Measurements from ENCODE around the gene BOD1L1.
A peak's percentile ranks its signal among the peaks of the same experiment; 100 is the strongest.

Gene BOD1L1

DNA sequence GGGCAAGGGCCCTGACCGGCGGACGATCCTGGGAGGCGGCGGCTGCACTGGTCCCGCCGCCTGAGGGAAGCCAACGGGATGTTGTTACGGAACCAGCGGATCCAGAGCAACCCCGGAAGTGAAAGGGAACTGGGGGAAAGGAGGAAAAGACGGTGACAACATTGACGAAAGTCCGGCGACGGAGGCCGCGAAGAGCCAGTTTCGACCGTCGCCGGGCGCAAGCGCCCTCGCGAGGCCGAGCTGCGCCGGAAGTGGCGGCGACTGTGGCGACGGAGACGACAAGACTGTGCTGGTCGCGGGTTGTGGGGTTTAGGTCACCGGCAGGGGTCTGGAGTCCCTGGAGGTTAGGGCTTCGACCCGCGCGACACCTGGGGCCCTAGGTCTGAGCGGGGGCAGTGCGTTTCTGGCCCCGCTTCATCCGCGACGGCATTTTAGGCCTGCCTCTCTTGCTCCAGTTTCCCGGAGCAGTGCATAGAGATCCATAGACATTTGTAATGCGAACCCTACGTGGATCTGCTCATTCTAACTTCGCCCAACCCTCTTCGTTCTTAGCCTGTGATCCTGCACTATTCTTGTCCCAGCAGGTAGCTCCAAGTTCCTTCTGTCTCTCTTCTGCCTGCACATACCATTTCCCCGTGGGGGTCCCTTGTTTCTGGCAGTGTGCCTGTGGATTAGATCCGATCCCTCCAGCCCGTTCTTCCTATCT, at the start of gene BOD1L1:
Gene BOD1L1, minus strand, starts transcription at position 120 of the 706 bp plus-strand sequence. CDS start 138 bp downstream, outside the sequence.
- DNase-seq (ENCODE audit: low read depth in 1 of 2, low spot score in 1 of 2) = peak; percentile 60 to 66

DNA sequence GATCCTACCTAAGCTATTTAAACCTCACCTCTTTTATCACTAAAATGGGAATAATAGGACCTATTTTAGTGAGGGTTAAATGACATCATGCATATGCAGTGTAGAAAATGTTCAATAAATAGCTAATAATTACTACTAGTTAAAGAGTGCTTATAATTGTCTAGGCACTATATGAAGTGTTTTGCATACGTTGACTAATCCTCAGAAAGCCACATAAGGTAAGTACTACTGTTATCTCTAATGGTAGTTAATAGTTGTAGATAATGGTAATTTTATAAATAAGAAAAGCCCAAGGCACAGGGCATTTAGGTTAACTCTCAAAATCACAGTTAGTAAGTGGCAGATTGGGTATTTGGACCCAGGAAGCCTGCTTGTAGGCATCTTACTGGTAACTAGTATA, 47.4 kb upstream of the BOD1L1 start:
- DNase-seq (ENCODE audit: low read depth in 1 of 2, low spot score in 1 of 2) = no peak

DNA sequence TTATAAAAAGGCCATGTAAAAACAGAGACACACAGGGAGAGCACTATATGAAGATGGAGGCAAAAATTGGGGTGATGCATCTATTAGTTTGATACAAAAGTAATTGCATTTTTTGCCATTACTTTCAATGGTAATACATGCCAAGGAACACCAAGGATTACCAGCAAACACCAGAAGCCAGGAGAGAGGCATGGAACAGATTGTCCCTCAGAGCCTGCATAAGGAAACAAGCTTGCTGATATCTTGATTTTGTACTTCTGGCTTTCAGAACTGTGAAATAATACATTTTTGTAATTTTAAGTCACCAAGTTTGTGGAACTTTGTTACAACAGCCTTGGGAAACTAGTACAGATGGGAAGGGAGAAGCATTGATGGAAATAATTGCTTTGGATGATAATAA, 45.6 kb upstream of the BOD1L1 start:
- no peak for DNase-seq (ENCODE audit: low read depth in 1 of 2, low spot score in 1 of 2)

DNA sequence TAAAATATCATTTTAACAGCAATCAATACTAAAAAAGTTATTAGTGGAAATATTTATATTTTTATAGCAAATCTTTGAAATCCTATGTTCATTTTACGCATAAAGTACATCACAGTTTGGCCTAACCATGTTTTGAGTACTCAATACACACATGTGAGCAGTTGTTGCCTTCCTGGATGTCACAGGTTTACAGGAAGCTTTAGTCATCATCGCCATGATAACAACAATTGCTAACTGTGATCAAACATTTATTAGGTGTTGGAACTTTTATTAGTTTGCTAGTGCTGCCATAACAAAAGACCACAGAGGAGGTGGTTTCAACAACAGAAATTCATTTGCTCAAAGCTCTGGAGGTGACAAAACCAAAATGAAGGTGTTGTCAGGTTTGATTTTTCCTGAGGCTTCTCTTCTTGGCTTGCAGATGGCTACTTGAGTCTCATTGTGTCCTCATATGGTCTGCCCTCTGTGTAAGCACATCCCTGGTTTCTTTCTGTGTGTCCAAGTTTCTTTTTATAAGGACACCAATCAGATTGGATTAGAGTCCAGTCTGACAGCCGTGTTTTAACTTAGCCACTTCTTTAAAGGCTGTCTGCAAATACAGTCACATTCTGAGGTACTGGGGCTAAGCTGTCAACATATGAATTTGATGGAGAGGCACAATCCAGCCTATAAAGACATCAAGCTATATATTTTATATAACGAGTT, 43.1 kb upstream of the BOD1L1 start:
- no peak for DNase-seq (ENCODE audit: low read depth in 1 of 2, low spot score in 1 of 2)

DNA sequence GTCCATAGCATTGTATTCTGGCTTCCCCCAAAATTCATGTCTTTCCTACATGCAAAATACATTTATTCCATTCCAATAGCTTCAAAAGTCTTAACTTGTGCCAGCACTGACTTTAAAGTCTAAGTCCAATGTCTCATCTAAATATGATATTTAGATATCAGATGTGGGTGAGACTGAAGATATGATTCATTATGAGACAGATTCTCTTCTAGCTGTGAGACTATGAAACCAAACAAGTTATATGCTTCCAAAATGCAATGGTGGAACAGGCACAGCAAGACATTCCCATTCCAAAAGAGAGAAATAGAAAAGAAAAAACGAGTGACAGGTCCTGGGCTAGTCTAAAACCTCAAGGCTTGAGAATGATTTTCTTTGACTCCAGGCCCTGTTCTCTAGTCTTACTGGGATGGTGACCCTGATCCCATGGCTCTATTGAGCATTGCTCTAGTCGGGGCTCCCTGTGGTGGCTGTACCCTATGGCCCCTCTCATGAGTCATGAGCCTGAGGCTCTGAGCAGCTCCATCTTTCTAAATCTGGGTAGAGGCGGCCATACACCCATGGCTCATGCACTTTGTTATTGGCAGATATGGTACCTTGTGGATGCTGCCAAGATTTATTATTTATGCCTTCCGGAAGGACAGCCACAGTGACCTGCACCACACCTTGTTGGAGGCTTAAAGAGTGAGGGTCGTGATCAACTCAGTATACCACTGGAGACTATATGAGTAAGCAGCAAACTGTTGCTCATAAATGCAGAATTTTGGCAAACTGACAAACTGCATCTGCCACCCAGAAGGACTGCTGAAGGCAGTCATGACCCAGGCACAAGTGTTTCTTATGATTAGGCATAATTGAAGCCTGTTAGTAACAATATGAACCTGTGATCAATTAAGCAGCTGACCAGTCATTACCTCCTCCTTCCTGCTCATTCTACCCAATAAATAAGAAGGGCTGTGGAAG, 38.5 kb upstream of the BOD1L1 start:
- no peak for DNase-seq (ENCODE audit: low read depth in 1 of 2, low spot score in 1 of 2)

DNA sequence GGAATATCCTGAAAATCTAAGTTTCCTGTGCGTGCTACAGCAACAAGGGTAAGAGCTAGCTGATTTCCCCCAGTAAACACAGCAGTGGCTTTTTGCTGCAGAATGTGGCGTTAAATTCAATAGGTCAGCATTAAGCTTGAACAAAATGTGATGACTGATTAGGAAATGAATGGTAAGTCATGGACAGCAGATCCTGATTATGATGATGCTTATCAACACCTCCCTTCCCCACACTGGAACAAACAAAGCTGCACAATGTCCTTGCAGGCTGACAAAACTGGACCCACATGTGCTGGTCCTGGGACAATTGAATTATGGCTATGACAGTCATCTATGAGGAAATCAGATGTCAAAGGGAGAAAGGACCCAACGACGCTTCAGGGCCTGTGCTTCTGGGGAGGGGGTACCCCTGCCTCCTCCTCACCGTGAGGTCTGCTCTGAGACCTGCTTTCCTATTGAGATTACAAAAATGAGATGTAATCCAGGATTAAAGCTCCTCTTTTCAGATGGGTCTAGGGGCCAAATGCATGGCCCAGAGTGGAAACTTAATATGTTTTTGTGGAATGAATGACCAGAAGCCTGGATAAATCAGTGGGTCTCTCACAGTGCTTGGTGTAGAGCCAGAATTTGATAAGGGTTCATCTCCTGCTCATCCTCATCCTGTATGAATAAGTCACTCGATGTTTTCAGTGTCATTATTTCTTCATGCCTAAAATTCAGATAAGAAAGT, 32.0 kb upstream of the BOD1L1 start:
- DNase-seq (ENCODE audit: low read depth in 1 of 2, low spot score in 1 of 2) = no peak

DNA sequence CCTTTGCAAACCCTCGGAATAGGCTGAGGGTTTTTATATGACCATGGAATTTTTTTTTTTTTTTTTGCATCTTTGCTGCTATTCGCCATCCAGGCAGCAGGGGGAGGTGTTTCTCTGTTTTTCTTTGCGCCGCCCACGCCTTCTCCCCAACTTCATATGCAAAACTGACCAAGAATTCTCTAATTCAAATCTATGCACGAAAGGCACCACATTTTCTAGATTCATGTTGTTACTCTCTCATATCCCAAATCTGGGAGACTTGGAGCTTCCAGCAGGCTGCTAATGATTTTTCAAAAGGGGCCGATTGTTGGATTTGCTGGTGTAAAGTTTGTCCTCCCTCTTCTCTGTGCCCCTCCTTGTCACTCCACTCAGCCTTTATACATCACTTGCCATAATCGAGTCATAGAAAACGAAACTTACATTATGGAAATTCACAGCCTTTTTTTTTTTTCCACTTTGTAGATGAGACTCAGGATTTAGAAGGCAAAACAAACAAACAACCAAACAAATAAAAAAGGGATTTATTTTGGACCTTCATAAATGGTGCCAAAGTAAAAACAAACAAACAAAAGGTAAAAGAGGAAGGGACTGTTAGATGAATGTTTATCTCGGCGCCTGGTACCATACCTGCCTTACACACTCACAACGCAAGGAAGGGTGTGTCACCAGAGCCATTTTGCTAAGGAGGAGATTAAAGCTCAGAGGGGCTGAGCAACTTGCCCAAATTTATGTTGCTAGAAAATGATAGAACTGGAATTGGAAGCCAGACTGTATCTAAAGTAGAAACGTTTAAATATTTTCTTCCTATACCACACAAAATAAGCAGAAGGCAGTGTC, 29.3 kb upstream of the BOD1L1 start:
- DNase-seq (ENCODE audit: low read depth in 1 of 2, low spot score in 1 of 2) = peak; percentile 10 to 59

DNA sequence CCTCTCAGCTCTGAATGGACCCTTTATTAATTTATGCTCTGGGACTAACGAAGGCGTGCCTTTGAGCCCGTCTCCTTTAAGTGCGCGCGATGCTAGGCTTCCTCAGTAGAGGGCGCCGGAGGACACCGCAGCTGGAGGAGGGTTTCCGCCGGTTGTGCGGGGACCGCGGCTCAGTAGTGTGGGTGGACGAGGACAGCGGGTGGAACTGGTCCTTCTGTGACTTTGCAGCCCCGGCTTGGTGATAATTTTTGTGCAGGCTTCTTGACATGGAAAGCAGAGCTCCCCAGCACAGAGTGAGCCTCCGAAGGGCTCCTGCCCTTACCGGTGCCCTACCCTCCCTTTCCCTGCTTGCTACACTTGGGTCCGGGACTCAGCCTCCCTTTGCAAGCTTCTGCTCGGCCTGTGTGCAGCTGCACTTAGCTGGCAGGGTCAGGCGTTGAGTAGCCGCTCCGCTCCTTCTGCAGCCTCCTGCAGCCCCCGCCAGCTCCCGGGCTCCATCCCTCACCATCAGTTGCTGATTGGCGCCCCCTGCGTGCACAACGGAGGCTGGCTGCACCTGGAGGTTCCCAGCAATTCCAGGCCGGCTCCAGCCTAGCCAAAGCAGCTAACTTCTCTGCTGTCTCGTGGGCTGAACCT, 26.8 kb upstream of the BOD1L1 start:
- peak; percentile 46 to 66 for DNase-seq (ENCODE audit: low read depth in 1 of 2, low spot score in 1 of 2)

DNA sequence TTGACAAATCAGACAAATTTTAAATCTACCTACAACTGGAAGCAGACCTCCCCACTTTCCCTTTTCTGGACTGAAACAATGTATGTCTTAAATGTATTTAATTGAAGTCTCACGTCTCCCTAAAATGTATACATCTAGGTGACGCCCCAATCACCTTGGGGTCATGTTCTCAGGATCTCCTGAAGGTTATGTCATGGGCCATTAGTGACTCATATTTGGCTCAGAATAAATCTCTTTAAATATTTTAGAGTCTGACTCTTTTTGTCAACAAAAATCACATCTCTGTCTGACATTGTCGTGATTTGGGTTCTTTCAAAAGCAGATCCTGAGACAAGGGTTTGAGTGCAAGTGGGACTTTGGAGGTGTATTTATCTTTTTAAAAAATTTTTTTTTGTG, 26.2 kb upstream of the BOD1L1 start:
- no peak for DNase-seq (ENCODE audit: low read depth in 1 of 2, low spot score in 1 of 2)

DNA sequence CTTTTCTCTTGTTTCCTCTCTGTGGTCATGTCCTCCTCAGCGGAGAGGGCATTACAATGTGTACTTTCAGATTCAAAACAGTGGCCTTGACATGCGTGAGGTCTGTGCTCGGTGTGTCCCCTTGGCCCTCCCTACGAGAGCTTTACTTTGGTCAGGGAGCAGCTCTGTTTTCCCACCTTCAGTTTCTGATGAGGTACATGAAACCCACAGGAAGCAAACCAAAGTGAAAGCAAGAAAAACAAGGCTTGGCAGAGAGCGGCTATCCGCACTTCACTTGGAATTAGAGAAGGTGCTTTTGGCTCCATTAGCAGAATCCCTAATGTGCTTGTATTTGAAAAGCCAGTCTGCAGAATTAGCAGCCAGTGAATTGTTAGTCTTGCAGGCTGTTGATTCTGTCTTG, 19.5 kb upstream of the BOD1L1 start:
- no peak for DNase-seq (ENCODE audit: low read depth in 1 of 2, low spot score in 1 of 2)

DNA sequence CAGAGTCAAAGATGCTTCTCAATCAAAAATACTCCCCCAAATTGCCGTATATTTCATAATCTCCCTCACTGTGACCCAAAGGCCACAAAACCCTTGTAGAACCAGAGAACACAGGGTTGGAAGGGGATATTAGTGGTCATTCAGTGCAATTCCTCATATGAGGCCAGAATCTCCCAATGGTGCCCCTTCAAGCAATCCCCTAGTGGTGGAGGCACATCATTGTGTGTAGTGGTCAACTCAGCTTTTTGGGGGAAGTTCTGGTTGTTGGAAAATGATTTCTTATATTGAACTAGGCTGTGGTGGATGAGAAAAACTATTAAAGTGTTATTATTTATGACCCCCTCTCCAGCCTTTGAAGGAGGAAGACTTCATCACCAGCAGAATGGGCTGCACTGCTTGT, 17.6 kb upstream of the BOD1L1 start:
- DNase-seq (ENCODE audit: low read depth in 1 of 2, low spot score in 1 of 2) = no peak

DNA sequence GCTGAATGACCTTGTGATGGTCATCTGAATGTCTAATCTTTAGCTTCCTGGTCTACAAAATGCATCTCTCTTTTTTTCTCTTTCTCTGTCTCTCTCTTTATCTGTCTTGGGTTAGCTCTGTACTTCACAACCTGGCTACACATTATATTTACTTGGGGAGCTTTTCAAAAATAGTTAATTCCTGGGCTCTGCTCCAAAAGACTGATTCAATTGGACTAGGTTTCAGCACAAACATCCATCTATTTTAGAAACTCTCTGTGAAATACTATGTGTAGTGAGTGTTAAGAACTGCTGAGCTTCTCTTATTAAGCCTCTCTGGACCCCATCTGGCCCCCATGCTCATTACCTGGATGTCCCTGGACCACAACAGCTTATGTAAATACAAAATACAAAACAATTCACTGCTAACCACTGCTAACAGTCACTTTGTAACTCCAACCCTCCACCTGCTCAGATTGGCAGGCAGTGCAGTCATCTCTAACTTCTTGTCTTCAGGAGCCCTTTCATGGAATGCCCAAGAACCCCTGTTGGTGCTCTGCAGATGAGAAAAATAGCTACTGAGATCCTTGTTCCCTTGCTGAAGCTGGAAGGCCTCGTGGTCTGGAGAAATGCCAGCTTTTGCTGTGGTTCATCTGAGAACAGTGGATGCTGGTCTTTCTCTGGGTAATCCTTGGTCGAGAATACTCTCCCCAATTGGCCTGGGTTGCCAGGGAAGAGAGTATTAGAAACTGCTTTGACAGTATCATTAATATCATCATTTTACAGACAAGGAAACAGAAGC, 14.8 kb upstream of the BOD1L1 start:
- DNase-seq (ENCODE audit: low read depth in 1 of 2, low spot score in 1 of 2) = no peak

DNA sequence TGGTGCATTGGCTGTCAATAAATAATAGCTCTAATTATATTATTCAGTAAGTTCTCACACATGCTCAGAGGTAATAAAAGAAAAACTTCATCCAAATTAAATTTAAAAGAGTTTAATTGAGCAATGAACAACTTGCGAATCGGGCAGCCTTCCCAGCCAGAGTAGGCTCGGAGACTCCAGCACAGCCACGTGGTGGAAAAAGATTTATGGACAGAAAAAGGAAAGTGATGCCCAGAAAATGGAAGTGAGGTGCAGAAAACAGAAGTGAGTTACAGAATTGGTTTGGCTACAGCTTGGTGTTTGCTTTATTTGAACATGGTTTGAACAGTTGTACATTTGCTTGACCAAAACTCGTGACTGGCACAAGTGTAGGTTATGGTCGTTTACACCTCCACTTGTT, 13.6 kb upstream of the BOD1L1 start:
- DNase-seq (ENCODE audit: low read depth in 1 of 2, low spot score in 1 of 2) = no peak

DNA sequence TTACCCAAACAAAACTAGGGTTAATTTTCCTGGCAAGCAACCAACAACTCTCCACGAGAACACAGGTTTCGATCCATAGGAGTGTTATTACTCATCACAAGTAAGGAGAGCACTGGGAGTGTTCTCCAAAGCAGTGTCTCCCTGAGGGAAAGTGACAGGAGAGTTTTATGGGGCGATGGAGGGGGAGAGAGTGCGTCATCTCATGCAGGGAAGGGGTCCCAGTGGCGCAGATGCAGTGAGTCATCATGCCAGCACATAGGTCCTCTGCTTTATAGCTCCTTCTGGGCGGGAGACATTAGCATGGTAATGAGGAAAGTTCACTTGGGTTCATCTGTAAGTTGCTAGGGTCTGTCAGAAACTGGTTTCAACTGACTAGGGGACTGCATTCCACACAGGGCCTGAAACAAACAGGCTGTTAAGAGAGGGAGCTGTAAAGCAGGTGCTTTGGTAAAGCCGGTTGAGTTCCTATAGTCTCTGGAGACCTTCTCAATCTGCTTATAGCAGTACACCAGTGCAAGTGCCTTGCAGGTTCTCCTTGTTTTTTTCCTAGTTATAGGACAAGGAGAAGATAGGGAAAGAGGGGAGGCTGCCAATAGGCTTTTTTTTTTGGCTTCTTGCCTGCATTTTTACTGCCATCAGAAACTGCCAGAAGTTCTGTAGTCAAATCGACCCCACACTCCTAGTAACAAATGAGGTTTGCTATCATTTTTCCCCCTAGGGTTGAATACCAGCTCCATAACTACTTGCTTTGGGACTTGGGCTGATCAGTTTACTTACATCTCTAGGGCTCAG, 12.8 kb upstream of the BOD1L1 start:
- DNase-seq (ENCODE audit: low read depth in 1 of 2, low spot score in 1 of 2) = no peak

DNA sequence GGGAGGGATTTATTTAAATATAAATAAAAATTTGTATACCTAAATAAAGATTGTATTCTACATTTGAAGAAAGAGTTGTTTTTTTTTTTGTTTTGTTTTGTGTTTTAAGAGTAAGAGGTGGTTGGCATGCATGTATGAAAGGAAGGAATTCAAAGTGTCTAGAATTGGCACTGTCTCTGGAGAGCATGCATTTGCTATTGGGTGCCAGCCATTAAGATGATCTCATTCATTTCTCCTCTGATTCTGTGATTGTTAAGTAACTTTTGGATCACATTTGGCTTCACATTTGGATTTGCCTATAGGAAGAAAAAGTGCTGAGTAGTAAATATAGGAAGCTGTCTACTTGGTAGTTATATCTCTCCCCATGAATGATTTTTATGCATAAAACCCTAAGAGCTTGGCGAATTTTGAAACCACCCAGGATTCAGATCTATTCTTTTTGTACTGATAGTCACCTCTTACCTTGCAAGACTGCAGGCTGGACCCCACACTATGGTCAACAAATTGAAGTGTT, 7.8 kb upstream of the BOD1L1 start:
- no peak for DNase-seq (ENCODE audit: low read depth in 1 of 2, low spot score in 1 of 2)

DNA sequence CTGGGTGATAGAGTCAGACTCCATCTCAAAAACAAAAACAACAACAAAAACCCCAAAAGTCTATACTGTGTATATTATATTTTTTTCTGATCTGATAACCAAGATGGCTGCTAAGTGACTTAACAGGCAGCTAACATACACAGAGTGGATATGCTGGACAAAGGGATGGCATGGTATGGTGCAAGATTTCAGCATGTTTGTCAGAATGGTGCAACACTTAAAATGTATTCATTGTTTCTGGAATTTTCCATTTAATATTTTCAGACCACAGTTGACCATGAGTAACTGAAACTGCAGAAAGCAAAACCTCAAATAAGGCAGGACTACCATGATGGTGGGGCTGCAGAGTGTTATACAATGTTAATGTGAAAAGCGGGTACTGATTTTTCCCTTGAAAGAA, 6.1 kb upstream of the BOD1L1 start:
- no peak for DNase-seq (ENCODE audit: low read depth in 1 of 2, low spot score in 1 of 2)

DNA sequence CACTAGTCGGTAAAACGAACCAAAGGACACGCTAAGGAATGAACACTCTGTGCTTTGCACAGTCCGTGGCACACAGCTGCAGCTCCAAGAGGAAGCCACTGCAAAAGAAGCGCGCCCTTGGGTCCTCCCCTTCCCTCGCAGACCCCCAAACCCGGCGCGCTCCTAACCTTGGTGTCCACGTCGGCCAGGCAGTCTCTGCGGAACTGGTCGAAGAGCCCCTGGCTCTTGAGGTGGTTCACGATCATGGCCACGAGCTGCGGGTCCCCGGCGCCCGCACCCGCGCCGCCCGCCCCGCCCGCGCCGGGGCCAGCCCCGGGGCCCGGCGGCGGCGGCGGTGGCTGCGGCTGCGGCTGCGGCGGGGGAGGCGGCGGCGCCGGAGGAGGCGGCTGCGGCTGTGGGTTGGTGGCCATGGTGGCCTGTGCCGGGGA, 333 bp downstream of the BOD1L1 start:
- no peak for DNase-seq (ENCODE audit: low read depth in 1 of 2, low spot score in 1 of 2)
